ENCODE data around the gene TCAIM. TPM values are rescaled to one million over a fixed set of nuclear protein-coding genes. Genes with fewer than 3 reads are reported as not detected.
A peak's percentile ranks its signal among the peaks of the same experiment; 100 is the strongest.

TCAIM gene
- total RNA-seq, 1 experiment from 2014 or later, result 18.4 TPM

DNA sequence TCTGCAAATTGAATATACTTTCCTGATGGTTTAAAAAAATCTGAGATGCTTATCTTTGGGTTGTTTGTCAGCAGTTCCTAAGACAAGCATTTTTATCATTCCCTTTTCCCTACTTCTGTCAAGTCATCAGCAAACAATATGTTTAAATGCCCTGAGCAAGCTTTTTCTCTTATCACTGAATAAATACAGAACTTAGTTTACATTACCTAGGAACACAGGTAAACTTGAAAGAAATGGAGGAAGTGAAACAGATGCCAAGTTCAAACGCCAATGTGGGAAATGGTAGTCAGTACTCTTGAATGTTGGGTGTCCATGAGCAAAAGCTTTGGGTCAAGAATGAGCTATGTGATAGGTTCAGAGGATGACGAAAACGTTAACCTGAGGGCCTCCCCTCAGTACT, 17.2 kb upstream of the TCAIM start (continued):
- TF ChIP-seq, protein P1, sequence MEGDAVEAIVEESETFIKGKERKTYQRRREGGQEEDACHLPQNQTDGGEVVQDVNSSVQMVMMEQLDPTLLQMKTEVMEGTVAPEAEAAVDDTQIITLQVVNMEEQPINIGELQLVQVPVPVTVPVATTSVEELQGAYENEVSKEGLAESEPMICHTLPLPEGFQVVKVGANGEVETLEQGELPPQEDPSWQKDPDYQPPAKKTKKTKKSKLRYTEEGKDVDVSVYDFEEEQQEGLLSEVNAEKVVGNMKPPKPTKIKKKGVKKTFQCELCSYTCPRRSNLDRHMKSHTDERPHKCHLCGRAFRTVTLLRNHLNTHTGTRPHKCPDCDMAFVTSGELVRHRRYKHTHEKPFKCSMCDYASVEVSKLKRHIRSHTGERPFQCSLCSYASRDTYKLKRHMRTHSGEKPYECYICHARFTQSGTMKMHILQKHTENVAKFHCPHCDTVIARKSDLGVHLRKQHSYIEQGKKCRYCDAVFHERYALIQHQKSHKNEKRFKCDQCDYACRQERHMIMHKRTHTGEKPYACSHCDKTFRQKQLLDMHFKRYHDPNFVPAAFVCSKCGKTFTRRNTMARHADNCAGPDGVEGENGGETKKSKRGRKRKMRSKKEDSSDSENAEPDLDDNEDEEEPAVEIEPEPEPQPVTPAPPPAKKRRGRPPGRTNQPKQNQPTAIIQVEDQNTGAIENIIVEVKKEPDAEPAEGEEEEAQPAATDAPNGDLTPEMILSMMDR (IDR thresholded peaks at IDR 0.05 in 2 of 3, conservative IDR thresholded peaks at IDR 0.05 in 1 of 3; ENCODE audit: borderline replicate concordance in 1 of 3, insufficient read depth in 1 of 3, low read depth in 2 of 3, low read length in 2 of 3), result no peak
- TF ChIP-seq, protein P2, sequence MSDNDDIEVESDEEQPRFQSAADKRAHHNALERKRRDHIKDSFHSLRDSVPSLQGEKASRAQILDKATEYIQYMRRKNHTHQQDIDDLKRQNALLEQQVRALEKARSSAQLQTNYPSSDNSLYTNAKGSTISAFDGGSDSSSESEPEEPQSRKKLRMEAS (IDR thresholded peaks at IDR 0.05), result no peak

DNA sequence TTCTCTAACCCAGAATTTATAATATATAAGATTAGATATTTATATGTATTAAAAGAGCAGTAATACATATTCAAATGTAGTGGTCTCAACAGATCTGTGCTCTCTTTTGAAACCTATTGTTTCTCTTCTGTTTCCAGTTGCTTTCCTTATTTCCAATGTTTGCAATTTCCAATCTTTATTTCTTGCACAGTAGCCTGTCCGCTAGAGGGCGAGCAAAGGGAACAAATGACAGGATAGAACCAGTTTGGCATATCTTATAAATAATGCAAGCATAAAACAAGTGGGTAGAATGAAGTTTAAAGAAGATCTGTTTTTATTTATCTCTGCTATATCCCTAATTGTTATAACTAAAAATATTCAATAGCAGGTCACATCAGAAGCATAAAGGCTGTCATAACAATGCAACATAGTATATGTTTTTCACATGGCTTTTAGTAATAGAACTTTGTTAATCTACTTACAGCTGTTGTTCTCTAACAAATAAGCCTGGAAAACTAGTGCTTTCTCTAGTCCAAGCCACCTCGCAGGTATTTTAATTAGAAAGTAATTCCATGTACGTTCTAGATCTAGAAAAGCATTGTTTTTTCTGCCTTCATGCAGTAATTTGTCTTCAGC, 15.1 kb upstream of the TCAIM start:
- no peaks in the 10 kb centered on the region for H3K9me3 ChIP-seq (ENCODE audit: control insufficient read depth in 1 of 2, insufficient read depth in 1 of 2, low read depth in 1 of 2, low read length in 2 of 2)
- H3K36me3 ChIP-seq (ENCODE audit: control insufficient read depth in 1 of 2, insufficient read depth in 2 of 2, low read length in 2 of 2), result no peaks in the 10 kb centered on the region
- BruUV-seq (replicated peaks), result no TSS peak
- no peaks in the 10 kb centered on the region for H4K20me1 ChIP-seq (ENCODE audit: insufficient read depth)
- no peaks in the 10 kb centered on the region for H3K9me2 ChIP-seq (ENCODE audit: insufficient read depth)
- CTCF ChIA-PET, result interaction anchor here (0.8 to 1.7 kb wide), 3 partner anchors 14 to 592 kb away, joined by 3 to 9 read pairs (median 3); no protein-coding TSS in a partner anchor
- DNase-seq (ENCODE audit: low read depth, low spot score), result peak; percentile 46
- H3K27ac ChIP-seq (ENCODE audit: low read depth, low read length), result no peak overlapping the region
- TF ChIP-seq RAD21 (IDR thresholded peaks at IDR 0.05; ENCODE audit: low read depth) (peak; percentile 84), CBX3 (IDR thresholded peaks at IDR 0.05; ENCODE audit: low read depth) (no peak)
- TF ChIP-seq, protein P1 (IDR thresholded peaks at IDR 0.05 in 2 of 3, conservative IDR thresholded peaks at IDR 0.05 in 1 of 3; ENCODE audit: borderline replicate concordance in 1 of 3, insufficient read depth in 1 of 3, low read depth in 2 of 3, low read length in 2 of 3), result peak; percentile 78 to 91 (median 81)
- H3K4me1 ChIP-seq (ENCODE audit: control insufficient read depth in 1 of 2, insufficient read depth in 2 of 2, low read length in 2 of 2), result peaks cover 0 to 4% of the 10 kb centered on the region in 2 experiments; a peak in 1 of 4 replicates
- H3K79me2 ChIP-seq (ENCODE audit: insufficient read depth, low read length), result no peaks in the 10 kb centered on the region
- H3K4me3 ChIP-seq (replicated peaks in 1 of 2; ENCODE audit: low read depth in 1 of 2, low read length in 2 of 2), result no peak overlapping the region
- intact Hi-C loops (cut with micrococcal nuclease), result loop anchor here (1.0 to 10.0 kb wide), 3 partner anchors 209 to 591 kb away; partner anchors contain the start of gene ZNF197
- no peak overlapping the region for H3K4me2 ChIP-seq (ENCODE audit: low read length)
- H3K9ac ChIP-seq (ENCODE audit: low read length), result no peak overlapping the region
- ATAC-seq, result peak; percentile 76
- POLR2A ChIA-PET, result no interaction called here
- peak overlapping the region; percentile 10 for H2AFZ ChIP-seq (ENCODE audit: low read depth, low read length, poor library complexity, severe bottlenecking)
- H3K27me3 ChIP-seq (ENCODE audit: insufficient read depth, low read length), result no peaks in the 10 kb centered on the region
- RAD21 ChIA-PET (ENCODE audit: low non-redundant PET in 1 of 2, low total read pairs in 2 of 2, uncharacterized antibody in 2 of 2, unreplicated experiment in 2 of 2), result interaction anchor here in 1 of 2 experiments (0.6 kb wide), 1 partner anchor 54 kb away, joined by 3 read pairs; no protein-coding TSS in a partner anchor

Measured in HCT116 (cell line).